OCI-M2 (cell line): Measurements from ENCODE around the gene HCN1.
"Not testable (repeated sequence)": the region's sequence is repeated elsewhere in the genome, so short reads cannot be mapped to it uniquely, and the experiment has no call there.

Experiments used
- DNase-seq: peaks from one replicate; lab custom pipeline; 2025; ENCODE audit not compliant: unreplicated experiment; lab: John Stamatoyannopoulos, UW

The HCN1 gene

GRCh38 chr5:45622365-45622764, 73.8 kb downstream of the HCN1 start:
- no peak for DNase-seq

GRCh38 chr5:45617859-45618416, 78.2 kb downstream of the HCN1 start:
- DNase-seq = no peak

DNA sequence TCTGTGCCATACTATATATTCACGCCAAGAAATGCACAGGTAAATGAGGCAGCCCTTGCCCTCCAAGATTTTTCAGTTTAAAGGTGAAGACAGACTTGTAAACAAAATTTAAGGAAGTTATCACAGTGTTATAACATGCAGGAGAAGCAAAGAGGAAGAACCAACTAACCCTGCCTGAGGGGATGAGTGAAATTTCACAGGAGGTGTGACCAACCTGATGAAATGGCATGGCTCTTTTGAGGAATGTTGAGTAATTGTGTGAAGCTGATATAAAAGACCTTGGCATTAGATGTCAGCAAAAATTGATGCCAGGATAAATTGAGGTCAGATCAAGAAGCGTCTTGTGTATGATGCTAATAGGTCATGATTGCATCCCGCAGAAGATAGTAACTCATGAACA, 86.5 kb downstream of the HCN1 start:
- no peak for DNase-seq

DNA sequence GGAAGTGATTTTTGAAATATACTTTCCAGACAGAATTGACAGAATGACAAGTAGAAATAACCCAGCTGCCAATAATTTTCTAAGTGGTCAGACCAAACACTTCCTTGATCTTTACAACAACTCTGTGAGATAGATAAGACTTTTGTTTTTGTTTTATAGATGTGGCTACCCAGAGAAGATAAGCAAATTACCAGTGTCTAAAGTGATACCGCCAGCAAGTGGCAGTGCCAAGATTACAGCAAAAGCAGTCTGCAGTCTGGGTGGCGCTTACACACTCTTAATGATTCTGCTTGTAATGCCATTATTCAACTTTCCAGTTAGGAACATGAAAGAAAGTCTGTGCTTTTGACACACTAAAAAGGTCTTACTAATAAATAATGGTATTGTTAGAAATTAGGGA, 92.1 kb downstream of the HCN1 start:
- DNase-seq = no peak

- no peak for DNase-seq
Measured at GRCh38 chr5:45601424-45601823, 94.8 kb downstream of the HCN1 start.

- DNase-seq = no peak
Measured at GRCh38 chr5:45596320-45596719, 99.9 kb downstream of the HCN1 start.

DNA sequence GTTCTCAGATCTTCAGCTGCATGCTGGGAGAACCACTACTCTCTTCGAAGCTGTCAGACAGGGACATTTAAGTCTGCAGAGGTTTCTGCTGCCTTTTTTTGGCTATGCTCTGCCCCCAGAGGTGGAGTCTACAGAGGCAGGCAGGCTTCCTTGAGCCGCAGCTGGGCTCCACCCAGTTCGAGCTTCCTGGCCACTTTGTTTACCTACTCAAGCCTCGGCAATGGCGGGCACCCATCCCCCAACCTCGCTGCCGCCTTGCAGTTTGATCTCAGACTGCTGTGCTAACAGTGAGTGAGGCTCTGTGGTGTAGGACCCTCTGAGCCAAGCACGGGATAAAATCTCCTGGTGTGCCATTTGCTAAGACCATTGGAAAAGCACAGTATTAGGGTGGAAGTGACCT, 110.2 kb downstream of the HCN1 start:
- DNase-seq = not testable (repeated sequence)

- no peak for DNase-seq
Measured at GRCh38 chr5:45578270-45578669, 117.9 kb downstream of the HCN1 start.

DNA sequence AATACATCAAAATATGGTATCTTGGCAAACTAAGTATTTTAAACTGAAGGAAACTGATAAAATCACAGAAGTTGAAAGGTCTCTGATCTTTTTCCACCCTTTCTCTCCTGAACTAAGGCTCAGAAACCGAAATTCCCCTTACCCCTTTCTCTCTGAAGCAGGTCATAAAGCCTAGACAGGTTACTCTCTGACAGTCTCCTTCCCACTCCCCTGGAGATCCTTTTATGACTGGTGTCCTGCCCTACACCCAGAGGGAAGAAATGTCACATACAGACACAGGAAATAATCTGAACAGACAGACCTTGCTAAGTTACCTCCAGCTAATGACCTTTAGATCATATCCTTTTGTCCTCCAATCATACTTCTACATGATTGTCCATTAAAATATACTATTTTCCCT, 127.4 kb downstream of the HCN1 start:
- DNase-seq = no peak

GRCh38 chr5:45542421-45542820, 153.8 kb downstream of the HCN1 start:
- no peak for DNase-seq

DNA sequence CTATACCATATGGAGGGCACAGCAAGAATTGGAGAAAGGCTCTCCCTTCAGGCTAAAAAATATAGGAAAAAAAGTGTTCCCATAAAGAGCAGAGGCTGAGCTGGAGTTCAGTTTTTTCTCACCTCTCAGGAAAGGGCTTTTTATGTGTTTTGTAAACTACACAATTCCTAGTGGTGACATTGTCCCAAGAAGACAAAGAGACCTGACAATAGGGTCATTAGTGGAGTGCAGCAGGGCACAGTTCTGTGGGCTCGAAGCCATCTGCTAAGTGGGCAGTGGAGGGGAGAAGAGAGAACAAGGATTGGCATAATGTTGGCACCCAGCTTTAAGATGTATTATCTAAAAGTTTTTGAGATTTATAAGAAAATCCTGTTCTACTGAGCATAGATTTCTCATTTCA, 162.5 kb downstream of the HCN1 start:
- no peak for DNase-seq

- DNase-seq = no peak
Measured at GRCh38 chr5:45532826-45533624, 163.2 kb downstream of the HCN1 start.

DNA sequence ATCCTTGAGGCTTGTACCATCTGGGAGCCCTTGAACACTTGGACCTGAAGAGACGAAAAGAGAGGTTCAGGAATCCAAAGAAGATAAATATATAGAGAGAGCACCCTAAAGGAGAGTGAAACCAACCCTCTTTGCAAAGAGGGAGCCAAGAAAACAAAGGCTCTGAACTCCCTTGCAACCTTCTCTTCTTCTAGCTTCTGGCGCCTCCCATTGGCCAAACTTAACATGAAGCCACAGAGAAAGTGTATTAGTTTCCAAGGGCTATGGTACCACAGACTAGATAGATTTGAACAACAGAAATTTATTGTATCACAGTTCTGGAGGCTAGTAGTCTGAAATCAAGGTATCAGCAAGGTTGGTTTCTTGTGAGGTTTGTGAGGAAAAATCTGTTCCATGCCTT, 175.1 kb downstream of the HCN1 start:
- no peak for DNase-seq

DNA sequence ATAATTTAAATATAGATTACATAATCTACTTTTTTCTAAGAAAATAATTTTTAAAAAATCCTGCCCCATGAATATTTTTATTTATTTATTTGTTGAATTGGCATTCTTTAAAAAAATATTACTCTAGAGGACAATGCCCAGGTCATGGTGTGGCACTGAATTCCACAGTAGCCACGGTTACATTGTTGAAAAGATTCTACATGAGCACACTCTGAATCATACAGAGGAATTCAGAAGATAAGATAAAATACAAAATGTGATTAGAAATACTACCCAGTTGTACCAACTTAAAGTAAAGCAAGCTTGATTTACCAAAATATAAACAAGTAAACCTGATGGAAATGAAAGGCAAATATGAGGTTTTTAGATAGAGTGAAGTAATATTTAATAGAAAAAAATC, 183.7 kb downstream of the HCN1 start:
- no peak for DNase-seq

DNA sequence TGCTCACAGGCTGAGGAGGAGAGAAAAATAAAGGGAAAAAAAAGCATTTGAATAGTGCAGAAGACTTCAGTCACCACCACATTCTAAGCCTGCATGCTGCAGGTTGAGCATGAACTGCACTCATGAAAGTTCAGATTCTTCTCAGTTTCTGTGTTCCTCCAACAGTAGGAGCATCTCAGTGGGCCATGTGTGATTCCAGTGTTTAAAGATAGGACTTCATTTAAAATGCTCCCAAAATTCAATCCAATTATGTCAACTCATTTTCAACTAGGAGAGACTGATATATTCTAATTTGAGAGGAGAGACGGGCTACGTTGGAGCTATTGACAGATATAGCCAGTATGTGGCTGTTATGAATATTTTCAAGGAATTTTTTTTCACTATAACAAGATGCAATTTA, 186.8 kb downstream of the HCN1 start:
- no peak for DNase-seq

- DNase-seq = no peak
Measured at GRCh38 chr5:45508135-45508534, 188.0 kb downstream of the HCN1 start.

GRCh38 chr5:45507178-45507577, 189.0 kb downstream of the HCN1 start:
- no peak for DNase-seq

DNA sequence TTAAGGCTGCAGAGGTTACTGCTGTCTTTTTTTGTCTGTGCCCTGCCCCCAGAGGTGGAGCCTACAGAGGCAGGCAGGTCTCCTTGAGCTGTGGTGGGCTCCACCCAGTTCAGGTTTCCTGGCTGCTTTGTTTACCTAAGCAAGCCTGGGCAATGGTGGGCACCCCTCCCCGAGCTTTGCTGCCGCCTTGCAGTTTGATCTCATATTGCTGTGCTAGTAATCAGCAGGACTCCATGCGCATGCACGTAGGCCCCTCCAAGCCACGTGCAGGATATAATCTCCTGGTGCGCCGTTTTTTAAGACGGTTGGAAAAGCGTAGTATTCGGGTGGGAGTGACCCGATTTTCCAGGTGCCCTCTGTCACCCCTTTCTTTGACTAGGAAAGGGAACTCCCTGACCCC, 197.2 kb downstream of the HCN1 start:
- not testable (repeated sequence) for DNase-seq

DNA sequence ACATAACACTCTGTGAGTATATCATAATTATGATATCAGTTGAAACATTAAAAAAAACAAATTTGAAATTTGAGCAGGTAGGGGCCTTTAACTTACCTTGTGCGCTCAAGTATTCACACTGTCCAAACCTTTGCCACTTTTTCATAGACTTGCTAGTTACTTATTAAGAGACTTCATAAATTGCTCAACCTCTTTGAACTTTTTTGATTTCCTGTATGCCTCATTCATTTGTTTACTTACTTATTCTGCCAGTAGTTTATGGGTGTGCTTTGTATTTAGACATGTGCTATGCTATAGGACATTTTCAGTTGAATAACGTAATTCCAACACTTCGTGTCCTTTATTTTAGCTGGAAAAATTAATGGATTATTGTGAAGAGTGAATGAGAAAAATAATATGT, 204.8 kb downstream of the HCN1 start:
- no peak for DNase-seq

DNA sequence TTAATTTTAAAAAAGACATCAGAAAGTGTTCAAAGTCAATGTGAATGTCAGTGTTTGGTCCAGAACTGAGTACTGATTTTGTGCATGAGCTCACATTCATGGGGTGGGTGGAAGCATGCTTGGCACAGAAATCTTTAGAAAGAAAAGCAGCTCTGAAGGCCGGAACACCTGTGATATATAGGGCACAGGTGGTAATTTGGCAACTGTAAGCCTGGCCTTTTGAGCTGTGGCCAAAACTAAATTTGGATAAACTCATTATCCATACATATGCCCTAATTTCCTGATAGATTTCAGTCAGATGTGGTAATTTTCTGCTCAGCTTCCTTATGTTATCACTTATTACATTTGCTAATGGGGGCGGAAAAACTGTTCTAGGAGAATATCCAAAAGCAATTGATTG, 211.4 kb downstream of the HCN1 start:
- no peak for DNase-seq

DNA sequence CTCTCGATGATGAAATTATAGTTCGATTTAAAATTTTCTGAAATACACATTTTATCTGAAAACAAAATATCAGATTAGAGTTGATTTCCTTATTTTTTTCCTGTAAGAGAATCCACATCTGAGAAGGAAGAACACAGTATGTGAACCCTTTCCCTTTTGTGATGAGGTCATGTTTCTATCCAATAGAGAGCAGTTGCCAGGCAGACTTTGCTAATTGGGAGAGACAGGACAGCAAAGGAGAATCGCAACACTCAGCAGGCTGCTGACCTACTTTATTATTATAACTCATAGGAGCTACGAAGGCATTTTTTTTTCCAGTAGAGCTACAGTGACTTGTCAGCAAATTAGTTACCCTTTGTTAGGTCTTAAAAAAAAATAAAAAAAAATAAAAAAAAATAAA, 242.1 kb downstream of the HCN1 start:
- DNase-seq = no peak

DNA sequence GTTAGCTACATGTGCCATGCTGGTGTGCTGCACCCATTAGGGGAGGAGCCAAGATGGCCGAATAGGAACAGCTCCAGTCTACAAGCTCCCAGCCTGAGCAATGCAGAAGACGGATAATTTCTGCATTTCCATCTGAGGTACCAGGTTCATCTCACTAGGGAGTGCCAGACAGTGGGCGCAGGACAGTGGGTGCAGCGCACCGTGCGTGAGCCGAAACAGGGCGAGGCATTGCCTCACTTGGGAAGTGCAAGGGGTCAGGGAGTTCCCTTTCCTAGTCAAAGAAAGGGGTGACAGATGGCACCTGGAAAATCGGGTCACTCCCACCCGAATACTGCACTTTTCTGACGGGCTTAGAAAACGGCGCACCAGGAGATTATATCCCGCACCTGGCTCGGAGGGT, 251.3 kb downstream of the HCN1 start:
- not testable (repeated sequence) for DNase-seq

DNA sequence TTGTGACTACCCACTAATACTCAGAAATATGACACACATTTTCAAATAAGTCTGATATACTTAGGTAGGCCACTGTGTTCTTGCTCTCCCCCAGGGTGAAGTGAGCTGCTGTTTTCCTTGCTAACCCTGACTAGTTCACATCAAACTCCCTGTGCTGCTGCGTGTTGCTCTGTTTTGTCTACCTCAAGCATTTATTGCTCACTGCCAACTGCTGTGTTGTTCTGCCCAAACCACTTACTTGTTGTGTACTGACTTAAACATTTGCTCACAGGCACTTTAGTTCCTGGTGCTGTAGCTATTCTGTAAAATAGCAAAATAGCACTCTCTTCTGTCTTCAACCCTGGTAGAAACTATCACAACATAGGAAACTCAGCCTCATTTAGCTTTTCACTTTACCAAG, 255.7 kb downstream of the HCN1 start:
- no peak for DNase-seq
